CD14-positive monocyte (primary cell): Measurements from ENCODE around the gene G3BP2. TPM values are rescaled to one million over a fixed set of nuclear protein-coding genes. Genes with fewer than 3 reads are reported as not detected.
A peak's percentile ranks its signal among the peaks of the same experiment; 100 is the strongest.

Experiments
- DNase-seq, 3 donors: peaks; one replicate each; pipeline ENCODE4 v3.0.0-alpha.2; 2011 to 2022
- H2AFZ ChIP-seq: 2 replicates; pipeline ENCODE4 v1.6.0; 2012; ENCODE audit warnings: mild to moderate bottlenecking, low read depth, low read length, inconsistent platforms; ENCODE audit not compliant: insufficient read depth, poor library complexity, severe bottlenecking
- H3K27ac ChIP-seq, 2 donors: 1 replicate in 1 of 2; 2 replicates in 1 of 2; pipeline ENCODE4 v1.5.1; 2012 to 2013; ENCODE audit warnings: low read length in 2 of 2, control low read depth in 1 of 2, inconsistent platforms in 1 of 2, low read depth in 1 of 2, mild to moderate bottlenecking in 1 of 2
- H3K27me3 ChIP-seq, 2 donors: one replicate each; pipeline versions ENCODE4 v1.6.0 to v1.6.1; 2011 to 2013; ENCODE audit warnings: low read length in 2 of 2; ENCODE audit not compliant: control insufficient read depth in 2 of 2, insufficient read depth in 2 of 2
- H3K36me3 ChIP-seq, 2 donors: replicated peaks in 1 of 2; 1 replicate in 1 of 2; 2 replicates in 1 of 2; pipeline versions ENCODE4 v1.5.1 to v1.6.1; 2012 to 2013; ENCODE audit warnings: low read length in 2 of 2, control low read depth in 1 of 2, inconsistent platforms in 1 of 2, mild to moderate bottlenecking in 1 of 2; ENCODE audit not compliant: insufficient read depth in 2 of 2, control insufficient read depth in 1 of 2
- H3K4me1 ChIP-seq, 2 donors: 1 replicate in 1 of 2; 2 replicates in 1 of 2; pipeline versions ENCODE4 v1.5.1 to v1.6.1; 2012 to 2013; ENCODE audit warnings: low read length in 2 of 2, control low read depth in 1 of 2, inconsistent platforms in 1 of 2, mild to moderate bottlenecking in 1 of 2, moderate library complexity in 1 of 2; ENCODE audit not compliant: insufficient read depth in 2 of 2, control insufficient read depth in 1 of 2
- H3K4me2 ChIP-seq: replicated peaks from 2 replicates; pipeline ENCODE3; 2012; ENCODE audit warnings: low read length, moderate library complexity, mild to moderate bottlenecking; ENCODE audit not compliant: poor library complexity, severe bottlenecking; ENCODE audit errors: extremely low read depth
- H3K4me3 ChIP-seq, 3 experiments: fragments of 200-600 bp in 1 of 3; sonication (generic) in 1 of 3; replicated peaks in 1 of 3; 1 replicate in 2 of 3; 2 replicates in 1 of 3; pipeline ENCODE4 v1.5.1; 2011 to 2013; ENCODE audit warnings: low read length in 3 of 3, mild to moderate bottlenecking in 3 of 3, control low read depth in 2 of 3, low read depth in 2 of 3, inconsistent platforms in 1 of 3, moderate library complexity in 1 of 3
- H3K79me2 ChIP-seq: 2 replicates; pipeline ENCODE4 v1.6.0; 2012; ENCODE audit warnings: mild to moderate bottlenecking, control low read depth, inconsistent platforms, low read length, moderate library complexity; ENCODE audit not compliant: insufficient read depth
- H3K9ac ChIP-seq: 2 replicates; pipeline ENCODE4 v1.6.0; 2017; ENCODE audit warnings: low read length, mild to moderate bottlenecking; ENCODE audit not compliant: insufficient read depth, poor library complexity, severe bottlenecking
- H3K9me3 ChIP-seq, 2 donors: replicated peaks in 1 of 2; 1 replicate in 1 of 2; 2 replicates in 1 of 2; pipeline versions ENCODE4 v1.5.1 to v1.6.1; 2012 to 2013; ENCODE audit warnings: low read length in 2 of 2, control low read depth in 1 of 2; ENCODE audit not compliant: control insufficient read depth in 1 of 2, insufficient read depth in 1 of 2
- H4K20me1 ChIP-seq: 2 replicates; pipeline ENCODE4 v1.6.0; 2012; ENCODE audit warnings: mild to moderate bottlenecking, low read length, control low read depth, moderate library complexity; ENCODE audit not compliant: insufficient read depth
- H3K27ac Mint-ChIP-seq, 7 donors: one replicate each; pipeline ENCODE4 v1.8.0; 2020; ENCODE audit warnings: mild to moderate bottlenecking in 7 of 7, mixed read lengths in 7 of 7, moderate library complexity in 6 of 7, inconsistent platforms in 2 of 7
- H3K27me3 Mint-ChIP-seq, 3 donors: one replicate each; pipeline ENCODE4 v1.8.0; 2021 to 2022; ENCODE audit warnings: low read depth in 3 of 3, mild to moderate bottlenecking in 3 of 3, mixed read lengths in 3 of 3, moderate library complexity in 3 of 3, inconsistent platforms in 1 of 3
- H3K36me3 Mint-ChIP-seq, 2 donors: one replicate each; pipeline ENCODE4 v1.8.0; 2020; ENCODE audit warnings: mixed read lengths in 2 of 2, inconsistent platforms in 1 of 2, mild to moderate bottlenecking in 1 of 2
- H3K4me1 Mint-ChIP-seq: one replicate; pipeline ENCODE4 v1.8.0; 2020; ENCODE audit warnings: mild to moderate bottlenecking, mixed read lengths
- H3K4me3 Mint-ChIP-seq, 2 donors: one replicate each; pipeline ENCODE4 v1.8.0; 2020; ENCODE audit warnings: mild to moderate bottlenecking in 2 of 2, mixed read lengths in 2 of 2, moderate library complexity in 1 of 2
- H3K9me3 Mint-ChIP-seq, 7 donors: one replicate each; pipeline ENCODE4 v1.8.0; 2020 to 2022; ENCODE audit warnings: mixed read lengths in 7 of 7, mild to moderate bottlenecking in 6 of 7, moderate library complexity in 6 of 7, inconsistent platforms in 2 of 7
- WGBS: methylation state at CpG from one replicate; pipeline ENCODE4 v1.1.5; 2013; ENCODE audit warnings: missing lambda C conversion rate; ENCODE audit not compliant: insufficient coverage; 5-methylcytosine and 5-hydroxymethylcytosine counted together
- intact Hi-C, 2 donors: fragments of 100-400 bp; cut with micrococcal nuclease; formaldehyde crosslinking; loops; one replicate each; pipeline versions ENCODE4 v1.15.0 to v1.15.1; 2023
- polyA plus RNA-seq, 3 donors: library from polyadenylated mRNA; depleted of rRNA in 1 of 3; unstranded in 2 of 3; stranded (reverse) in 1 of 3; fragments of 300-500 nt in 2 of 3; fragments of >200 nt in 1 of 3; fragmentation: Illumina TruSeq in 2 of 3; gene quantifications; 1 replicate in 2 of 3; 2 replicates in 1 of 3; pipeline ENCODE4 v1.2.3, GENCODE V29; 2012 to 2021
- TF ChIP-seq, protein P1 (sequence below): fragments of 200-600 bp; IDR thresholded peaks from one replicate; pipeline ENCODE4 v1.8.0; 2022; ENCODE audit warnings: antibody characterized with exemption, mild to moderate bottlenecking

Gene G3BP2
- polyA plus RNA-seq, 3 donors: 32.5 to 92.3 (median 74.2) TPM

DNA sequence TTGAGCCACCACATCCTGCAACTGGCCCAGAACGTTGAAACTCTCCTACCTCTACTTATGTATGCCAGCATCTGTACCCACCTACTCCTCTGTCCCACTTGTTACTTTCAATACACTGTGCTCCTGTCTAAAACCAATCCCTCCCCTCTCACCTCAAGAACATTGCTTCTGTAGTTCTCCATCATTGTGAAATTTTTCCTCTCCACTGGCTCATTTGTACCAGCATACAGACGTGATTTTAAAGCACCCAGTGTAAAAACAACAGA lies 25.7 kb upstream of the G3BP2 start:
- Mint-ChIP-seq H3K27ac (peak overlapping the region; percentile 89 to 96 (median 93)), H3K4me3 (peak overlapping the region; percentile 59 to 86), H3K9me3 (peaks cover 0 to 4% (median 0%) of the 10 kb centered on the region in 7 donors), H3K27me3 (no peaks in the 10 kb centered on the region), H3K4me1 (peaks cover 15% of the 10 kb centered on the region), H3K36me3 (peaks cover 0 to 3% of the 10 kb centered on the region in 2 donors)
- Histone ChIP-seq H3K27me3 (no peaks in the 10 kb centered on the region), H3K27ac (peak overlapping the region; percentile 73 to 85), H3K79me2 (no peaks in the 10 kb centered on the region), H3K9me3 (peaks cover 0 to 2% of the 10 kb centered on the region in 2 donors), H3K4me1 (peaks cover 16% of the 10 kb centered on the region in 2 donors), H3K4me2 (peak overlapping the region; percentile 68), H3K36me3 (no peaks in the 10 kb centered on the region), H3K9ac (peak overlapping the region; percentile 54), H4K20me1 (no peaks in the 10 kb centered on the region), H3K4me3 (peak overlapping the region; percentile 19 to 70 (median 34)), H2AFZ (peak overlapping the region; percentile 88)
- no peak for DNase-seq
- TF ChIP-seq, protein P1, sequence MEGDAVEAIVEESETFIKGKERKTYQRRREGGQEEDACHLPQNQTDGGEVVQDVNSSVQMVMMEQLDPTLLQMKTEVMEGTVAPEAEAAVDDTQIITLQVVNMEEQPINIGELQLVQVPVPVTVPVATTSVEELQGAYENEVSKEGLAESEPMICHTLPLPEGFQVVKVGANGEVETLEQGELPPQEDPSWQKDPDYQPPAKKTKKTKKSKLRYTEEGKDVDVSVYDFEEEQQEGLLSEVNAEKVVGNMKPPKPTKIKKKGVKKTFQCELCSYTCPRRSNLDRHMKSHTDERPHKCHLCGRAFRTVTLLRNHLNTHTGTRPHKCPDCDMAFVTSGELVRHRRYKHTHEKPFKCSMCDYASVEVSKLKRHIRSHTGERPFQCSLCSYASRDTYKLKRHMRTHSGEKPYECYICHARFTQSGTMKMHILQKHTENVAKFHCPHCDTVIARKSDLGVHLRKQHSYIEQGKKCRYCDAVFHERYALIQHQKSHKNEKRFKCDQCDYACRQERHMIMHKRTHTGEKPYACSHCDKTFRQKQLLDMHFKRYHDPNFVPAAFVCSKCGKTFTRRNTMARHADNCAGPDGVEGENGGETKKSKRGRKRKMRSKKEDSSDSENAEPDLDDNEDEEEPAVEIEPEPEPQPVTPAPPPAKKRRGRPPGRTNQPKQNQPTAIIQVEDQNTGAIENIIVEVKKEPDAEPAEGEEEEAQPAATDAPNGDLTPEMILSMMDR: no peak
- 0% methylated on average over 2 of the region's 2 CpGs for WGBS
- intact Hi-C loops: no loop called here

DNA sequence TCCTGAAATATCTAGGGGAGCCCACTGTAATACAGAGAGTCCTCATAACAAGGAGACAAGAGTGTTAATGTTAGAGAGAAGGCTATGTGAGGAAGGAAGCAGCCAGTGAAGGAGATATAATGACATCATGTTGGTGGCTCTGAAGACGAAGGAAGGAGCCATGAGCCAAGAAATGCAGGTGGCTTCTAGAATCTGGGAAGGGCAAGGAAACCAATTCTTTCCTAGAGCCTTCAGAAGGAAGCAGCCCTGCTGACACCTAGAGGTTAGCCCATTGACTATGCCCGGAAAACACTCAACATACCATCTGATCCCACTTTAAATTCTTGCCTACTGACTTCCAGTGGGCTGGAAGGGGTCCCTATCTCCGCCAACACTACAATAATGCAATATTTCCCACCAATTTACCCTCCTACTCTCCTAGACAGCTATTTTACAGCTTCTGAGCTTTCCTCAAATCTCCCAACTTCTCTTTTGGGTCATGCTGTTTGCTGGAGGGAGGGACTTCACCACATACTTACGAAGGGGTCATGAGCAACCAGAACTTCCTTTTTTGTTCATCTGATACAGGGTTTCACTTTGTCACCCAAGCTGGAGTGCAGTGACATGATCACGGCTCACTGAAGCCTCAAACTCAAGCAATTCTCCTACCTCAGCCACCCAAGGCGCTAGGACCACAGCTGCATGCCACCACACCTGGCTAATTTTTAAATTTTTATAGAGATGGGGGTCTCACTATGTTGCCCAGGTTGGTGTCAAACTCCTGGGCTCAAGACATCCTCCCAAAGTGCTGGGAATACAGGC lies 25.2 kb upstream of the G3BP2 start:
- Histone ChIP-seq H3K4me2 (peak overlapping the region; percentile 68), H3K9me3 (peaks cover 0 to 2% of the 10 kb centered on the region in 2 donors), H3K27me3 (no peaks in the 10 kb centered on the region), H3K27ac (peak overlapping the region; percentile 73 to 85), H4K20me1 (no peaks in the 10 kb centered on the region), H3K4me1 (peaks cover 16% of the 10 kb centered on the region in 2 donors), H3K4me3 (peak overlapping the region; percentile 19 to 70 (median 34)), H3K36me3 (no peaks in the 10 kb centered on the region), H3K79me2 (no peaks in the 10 kb centered on the region), H2AFZ (peak overlapping the region; percentile 88), H3K9ac (peak overlapping the region; percentile 54)
- Mint-ChIP-seq H3K4me1 (peaks cover 15% of the 10 kb centered on the region), H3K27me3 (no peaks in the 10 kb centered on the region), H3K9me3 (peaks cover 0 to 3% (median 0%) of the 10 kb centered on the region in 7 donors), H3K4me3 (peak overlapping the region; percentile 59 to 86), H3K36me3 (peaks cover 0 to 4% of the 10 kb centered on the region in 2 donors), H3K27ac (peak overlapping the region; percentile 89 to 96 (median 93))
- WGBS: 27% methylated on average over 4 of the region's 6 CpGs
- DNase-seq: peak; percentile 73 to 87 (median 73)
- intact Hi-C loops: no loop called here
- TF ChIP-seq, protein P1: no peak
